ENCODE data around the gene C11orf86. TPM values are rescaled to one million over a fixed set of nuclear protein-coding genes. Genes with fewer than 3 reads are reported as not detected.
"Not testable (repeated sequence)": the region's sequence is repeated elsewhere in the genome, so short reads cannot be mapped to it uniquely, and the experiment has no call there.

C11orf86 gene
- total RNA-seq, 1 donor from 2014 or later, result not detected

DNA sequence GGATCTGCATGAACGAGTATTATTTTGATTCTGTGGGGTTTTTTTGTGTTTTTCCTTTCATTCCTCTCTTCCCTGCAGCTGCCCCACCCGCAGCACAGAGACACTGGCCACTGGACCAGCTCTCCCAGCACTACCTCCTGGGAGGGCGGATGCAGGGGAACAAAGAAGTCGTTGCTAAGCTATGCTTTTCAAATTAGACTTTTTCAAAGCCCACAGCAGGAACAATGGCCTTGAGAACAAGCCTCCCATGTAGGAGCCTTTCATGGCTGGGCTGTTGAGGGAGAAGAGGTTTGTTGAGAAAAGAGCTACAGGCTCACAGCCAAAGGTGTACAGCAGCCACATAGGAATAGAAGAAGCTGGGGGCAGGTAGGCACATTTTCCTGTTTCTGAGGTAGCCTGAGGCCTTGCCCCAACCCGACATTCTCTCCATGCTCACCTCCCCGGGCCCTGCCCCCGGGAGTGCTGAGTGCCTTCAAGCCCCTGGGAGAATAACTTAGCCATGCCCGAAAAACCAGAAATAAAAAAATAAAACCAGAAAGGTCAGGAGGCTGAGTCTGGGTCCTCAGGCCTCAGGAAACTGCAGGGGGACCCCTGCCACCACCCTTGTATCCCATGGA lies 27.3 kb downstream of the C11orf86 start:
- no peak for DNase-seq (ENCODE audit: low read depth)
- TF ChIP-seq CTCF (conservative IDR thresholded peaks at IDR 0.05; ENCODE audit: low read depth, low read length), result no peak
- H3K4me3 ChIP-seq (ENCODE audit: low read depth, low read length), result no peak overlapping the region

GRCh38 chr11:67002921-67003411 lies 27.9 kb downstream of the C11orf86 start:
- no peak overlapping the region for H3K4me3 ChIP-seq (ENCODE audit: low read depth, low read length)
- DNase-seq (ENCODE audit: low read depth), result no peak
- TF ChIP-seq CTCF (conservative IDR thresholded peaks at IDR 0.05; ENCODE audit: low read depth, low read length), result no peak

GRCh38 chr11:67005200-67005599 lies 30.1 kb downstream of the C11orf86 start:
- not testable (repeated sequence) for H3K4me3 ChIP-seq (ENCODE audit: low read depth, low read length); DNase-seq (ENCODE audit: low read depth)

GRCh38 chr11:67006029-67006884 lies 31.2 kb downstream of the C11orf86 start:
- no peak for TF ChIP-seq CTCF (conservative IDR thresholded peaks at IDR 0.05; ENCODE audit: low read depth, low read length)
- DNase-seq (ENCODE audit: low read depth), result no peak
- no peak overlapping the region for H3K4me3 ChIP-seq (ENCODE audit: low read depth, low read length)

- TF ChIP-seq CTCF (conservative IDR thresholded peaks at IDR 0.05; ENCODE audit: low read depth, low read length), result no peak
- no peak overlapping the region for H3K4me3 ChIP-seq (ENCODE audit: low read depth, low read length)
- DNase-seq (ENCODE audit: low read depth), result no peak
Observed at GRCh38 chr11:67007126-67007525, 32.0 kb downstream of the C11orf86 start.

DNA sequence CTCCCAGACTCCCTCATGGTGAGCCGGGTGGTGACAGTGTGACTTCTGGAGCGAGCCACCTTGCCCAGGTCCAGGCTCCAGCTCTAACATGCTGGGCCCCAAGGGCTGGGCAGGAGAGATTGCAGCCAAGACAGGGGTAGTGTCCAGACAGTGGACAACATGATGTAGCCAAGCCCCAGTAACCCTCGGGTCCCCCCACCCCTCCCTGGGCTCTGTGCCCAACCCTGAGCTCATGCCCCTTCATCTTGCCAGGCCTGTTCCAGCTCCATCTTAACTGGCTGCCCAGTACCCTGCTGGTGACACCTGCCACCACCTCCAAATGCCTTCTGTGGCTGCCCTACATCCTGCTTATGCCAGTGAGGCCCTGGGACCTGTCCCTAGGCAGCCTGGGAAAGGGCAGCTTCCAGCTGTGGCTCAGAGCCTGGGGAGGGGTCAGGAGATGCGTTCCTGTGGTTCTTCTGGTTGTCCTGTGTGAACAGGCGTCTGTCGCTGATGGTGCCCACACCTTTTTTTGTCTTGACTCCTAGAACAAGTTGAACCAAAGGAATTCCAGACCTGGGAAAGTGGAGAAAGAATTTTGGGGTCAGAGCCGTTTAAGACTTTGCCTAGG lies 35.3 kb downstream of the C11orf86 start:
- H3K4me3 ChIP-seq (ENCODE audit: low read depth, low read length), result no peak overlapping the region
- no peak for DNase-seq (ENCODE audit: low read depth)
- no peak for TF ChIP-seq CTCF (conservative IDR thresholded peaks at IDR 0.05; ENCODE audit: low read depth, low read length)

GRCh38 chr11:67013511-67014045 lies 38.5 kb downstream of the C11orf86 start:
- TF ChIP-seq CTCF (conservative IDR thresholded peaks at IDR 0.05; ENCODE audit: low read depth, low read length), result no peak
- no peak for DNase-seq (ENCODE audit: low read depth)

More at GRCh38 chr11:67013511-67014045, 38.5 kb downstream of the C11orf86 start:
- no peak overlapping the region for H3K4me3 ChIP-seq (ENCODE audit: low read depth, low read length)
